B cell (primary cell): ENCODE data around the gene RBM26. TPM values are rescaled to one million over a fixed set of nuclear protein-coding genes. Genes with fewer than 3 reads are reported as not detected.
A peak's percentile ranks its signal among the peaks of the same experiment; 100 is the strongest.

ENCODE experiments used
- ATAC-seq: fragments of 200-7000 bp; cut with Tn5 transposase; one replicate; pipeline ENCODE4 v1.10.0; 2021; ENCODE audit warnings: low read depth, mild to moderate bottlenecking, moderate number of reproducible peaks, moderate library complexity
- CTCF ChIA-PET: fragments of 350-600 bp; sonication (Branson Sonifier 250); formaldehyde crosslinking; loops from one replicate; lab custom pipeline; 2021; ENCODE audit warnings: antibody characterized with exemption, inconsistent platforms; lab: Charles Lee
- POLR2A ChIA-PET: fragments of 350-600 bp; sonication (Branson Sonifier 250); formaldehyde crosslinking; loops from one replicate; lab custom pipeline; 2021; ENCODE audit warnings: antibody characterized with exemption; lab: Charles Lee
- DNase-seq: peaks from one replicate; pipeline ENCODE4 v3.0.0; 2013
- H2AFZ ChIP-seq: 2 replicates; pipeline ENCODE4 v1.6.1; 2012; ENCODE audit warnings: mild to moderate bottlenecking, low read depth, low read length; ENCODE audit not compliant: insufficient read depth, poor library complexity, severe bottlenecking
- H3K27ac ChIP-seq, 2 donors: 1 replicate in 1 of 2; 2 replicates in 1 of 2; pipeline ENCODE4 v1.5.1; 2012 to 2013; ENCODE audit warnings: low read length in 2 of 2, mild to moderate bottlenecking in 2 of 2, moderate library complexity in 1 of 2
- H3K27me3 ChIP-seq, 4 experiments: fragments of 200-600 bp in 1 of 4; sonication (generic) in 1 of 4; replicated peaks in 1 of 4; 1 replicate in 2 of 4; 2 replicates in 2 of 4; pipeline versions ENCODE4 v1.6.1 to v1.7.0; 2013 to 2016; ENCODE audit warnings: low read length in 3 of 4, mild to moderate bottlenecking in 2 of 4, mixed read lengths in 1 of 4, moderate library complexity in 1 of 4; ENCODE audit not compliant: insufficient read depth in 4 of 4, control insufficient read depth in 3 of 4; ENCODE audit errors: control extremely low read depth in 1 of 4
- H3K36me3 ChIP-seq, 2 experiments: replicated peaks in 1 of 2; 1 replicate in 1 of 2; 2 replicates in 1 of 2; pipeline versions ENCODE4 v1.6.1 to v1.7.1; 2013; ENCODE audit warnings: low read length in 1 of 2; ENCODE audit not compliant: insufficient read depth in 2 of 2, control insufficient read depth in 1 of 2; ENCODE audit errors: control extremely low read depth in 1 of 2, extremely low read depth in 1 of 2
- H3K4me1 ChIP-seq, 2 donors: fragments of 200-600 bp in 1 of 2; sonication (generic) in 1 of 2; 1 replicate in 1 of 2; 2 replicates in 1 of 2; pipeline versions ENCODE4 v1.5.1 to v1.6.1; 2013 to 2017; ENCODE audit warnings: low read length in 2 of 2; ENCODE audit not compliant: control insufficient read depth in 2 of 2, insufficient read depth in 2 of 2
- H3K4me2 ChIP-seq: replicated peaks from 2 replicates; pipeline ENCODE3; 2012; ENCODE audit warnings: mild to moderate bottlenecking, low read depth, low read length; ENCODE audit not compliant: poor library complexity, severe bottlenecking
- H3K4me3 ChIP-seq, 5 experiments: fragments of 200-600 bp in 1 of 5; sonication (generic) in 1 of 5; 1 replicate in 3 of 5; 2 replicates in 2 of 5; pipeline versions ENCODE4 v1.5.1 to v1.7.0; 2011 to 2016; ENCODE audit warnings: low read length in 4 of 5, mild to moderate bottlenecking in 4 of 5, low read depth in 2 of 5, control low read depth in 1 of 5, moderate library complexity in 1 of 5; ENCODE audit not compliant: insufficient read depth in 1 of 5; ENCODE audit errors: control extremely low read depth in 1 of 5, extremely low read depth in 1 of 5
- H3K79me2 ChIP-seq: fragments of 200-600 bp; sonication (generic); one replicate; pipeline ENCODE4 v1.6.0; 2016; ENCODE audit warnings: low read length; ENCODE audit not compliant: control insufficient read depth, insufficient read depth
- H3K9ac ChIP-seq: fragments of 200-600 bp; sonication (generic); 2 replicates; pipeline ENCODE4 v1.6.1; 2017; ENCODE audit warnings: mild to moderate bottlenecking, low read length, moderate library complexity
- H3K9me3 ChIP-seq, 3 donors: one replicate each; pipeline versions ENCODE4 v1.6.1 to v1.7.1; 2013; ENCODE audit warnings: low read length in 2 of 3; ENCODE audit not compliant: control insufficient read depth in 2 of 3, insufficient read depth in 1 of 3; ENCODE audit errors: control extremely low read depth in 1 of 3
- H4K20me1 ChIP-seq: 2 replicates; pipeline ENCODE4 v1.6.0; 2012; ENCODE audit warnings: mild to moderate bottlenecking, low read length; ENCODE audit not compliant: insufficient read depth, control insufficient read depth, poor library complexity, severe bottlenecking
- H3K27ac Mint-ChIP-seq: one replicate; pipeline ENCODE4 v1.8.0; 2021; ENCODE audit warnings: mixed read lengths
- H3K27me3 Mint-ChIP-seq: one replicate; pipeline ENCODE4 v1.8.0; 2021; ENCODE audit warnings: mixed read lengths
- H3K4me1 Mint-ChIP-seq: one replicate; pipeline ENCODE4 v1.8.0; 2021; ENCODE audit warnings: mixed read lengths
- H3K4me3 Mint-ChIP-seq: one replicate; pipeline ENCODE4 v1.8.0; 2021; ENCODE audit warnings: mixed read lengths
- H3K9me3 Mint-ChIP-seq: one replicate; pipeline ENCODE4 v1.8.0; 2022; ENCODE audit warnings: mixed read lengths; ENCODE audit not compliant: insufficient read depth
- EZH2 ChIP-seq: IDR thresholded peaks from 2 replicates; pipeline ENCODE4 v1.6.1; 2012; ENCODE audit warnings: borderline replicate concordance, low read depth, mild to moderate bottlenecking, moderate library complexity, low read length; ENCODE audit not compliant: insufficient read depth, poor library complexity, severe bottlenecking
- WGBS: methylation state at CpG from one replicate; pipeline ENCODE4 v1.1.5; 2013; ENCODE audit warnings: missing lambda C conversion rate; ENCODE audit not compliant: insufficient coverage; 5-methylcytosine and 5-hydroxymethylcytosine counted together
- intact Hi-C: fragments of 100-400 bp; cut with micrococcal nuclease; formaldehyde crosslinking; loops from one replicate; pipeline ENCODE4 v1.10.0; 2022
- polyA plus RNA-seq: library from polyadenylated mRNA; depleted of rRNA; stranded (reverse); fragments of >200 nt; gene quantifications from 2 replicates; pipeline ENCODE4 v1.2.3, GENCODE V29; 2012
- total RNA-seq, 2 donors: library from RNA; stranded (reverse); fragments of 120-200 nt in 1 of 2; gene quantifications; 1 replicate in 1 of 2; 2 replicates in 1 of 2; pipeline versions ENCODE4 v1.2.3 to v1.2.4, GENCODE V29; 2013 to 2022
- TF ChIP-seq, protein P1 (sequence below): fragments of 200-600 bp; IDR thresholded peaks from one replicate; pipeline ENCODE4 v1.8.0; 2022; ENCODE audit warnings: antibody characterized with exemption, mild to moderate bottlenecking

The RBM26 gene
- total and polyA plus RNA-seq, 2 donors (not counting 1 experiment from before 2014, with no cell fraction given), result 34.5 to 159 TPM

DNA sequence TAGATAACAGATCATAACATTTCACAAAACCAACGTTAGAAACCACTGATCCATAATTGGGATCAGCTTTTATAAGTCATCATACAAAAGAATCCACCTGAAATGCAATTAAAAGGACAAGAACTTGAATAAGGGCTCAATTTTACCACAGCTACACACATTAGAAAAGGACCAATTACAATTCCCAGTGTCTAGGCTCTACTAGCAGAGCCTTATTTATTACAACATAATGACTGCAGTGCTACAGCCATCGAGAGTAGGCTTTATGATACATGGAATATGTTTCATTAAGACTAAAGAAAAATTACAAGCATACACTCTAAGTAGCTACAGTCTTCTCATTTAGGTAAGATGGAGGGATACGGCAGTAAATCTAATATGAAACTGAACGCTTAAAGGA, 2.9 kb downstream of the RBM26 start:
- peaks cover 32 to 51% of the 10 kb centered on the region in 2 donors for H3K4me1 ChIP-seq
- WGBS, result no CpG with 5 or more reads among the region's 4 CpGs
- H3K9me3 ChIP-seq, result no peaks in the 10 kb centered on the region
- DNase-seq, result no peak
- ChIA-PET CTCF (interaction anchor here (1.9 to 2.1 kb wide), 3 partner anchors 9 to 21 kb away, joined by 10 to 14 read pairs (median 12); no protein-coding TSS in a partner anchor), POLR2A (interaction anchor here (0.6 kb wide), 1 partner anchor 21 kb away, joined by 3 read pairs; no protein-coding TSS in a partner anchor)
- peak overlapping the region in 1 of 2 donors; percentile 95 for H3K27ac ChIP-seq
- peaks cover 11 to 16% of the 10 kb centered on the region in 2 experiments for H3K36me3 ChIP-seq
- H3K4me1 Mint-ChIP-seq, result peaks cover 47% of the 10 kb centered on the region
- no peaks in the 10 kb centered on the region for H3K9me3 Mint-ChIP-seq
- H3K4me2 ChIP-seq, result peak overlapping the region; percentile 86
- ATAC-seq, result no peak
- peaks cover 94% of the 10 kb centered on the region for H3K79me2 ChIP-seq
- intact Hi-C loops, result no loop called here
- peak overlapping the region; percentile 75 for H3K27ac Mint-ChIP-seq
- H3K4me3 ChIP-seq, result peak overlapping the region in 1 of 5 experiments; percentile 83
- H3K4me3 Mint-ChIP-seq, result no peak overlapping the region
- no peaks in the 10 kb centered on the region for H3K27me3 Mint-ChIP-seq
- peak overlapping the region; percentile 4 for H2AFZ ChIP-seq
- TF ChIP-seq, protein P1, sequence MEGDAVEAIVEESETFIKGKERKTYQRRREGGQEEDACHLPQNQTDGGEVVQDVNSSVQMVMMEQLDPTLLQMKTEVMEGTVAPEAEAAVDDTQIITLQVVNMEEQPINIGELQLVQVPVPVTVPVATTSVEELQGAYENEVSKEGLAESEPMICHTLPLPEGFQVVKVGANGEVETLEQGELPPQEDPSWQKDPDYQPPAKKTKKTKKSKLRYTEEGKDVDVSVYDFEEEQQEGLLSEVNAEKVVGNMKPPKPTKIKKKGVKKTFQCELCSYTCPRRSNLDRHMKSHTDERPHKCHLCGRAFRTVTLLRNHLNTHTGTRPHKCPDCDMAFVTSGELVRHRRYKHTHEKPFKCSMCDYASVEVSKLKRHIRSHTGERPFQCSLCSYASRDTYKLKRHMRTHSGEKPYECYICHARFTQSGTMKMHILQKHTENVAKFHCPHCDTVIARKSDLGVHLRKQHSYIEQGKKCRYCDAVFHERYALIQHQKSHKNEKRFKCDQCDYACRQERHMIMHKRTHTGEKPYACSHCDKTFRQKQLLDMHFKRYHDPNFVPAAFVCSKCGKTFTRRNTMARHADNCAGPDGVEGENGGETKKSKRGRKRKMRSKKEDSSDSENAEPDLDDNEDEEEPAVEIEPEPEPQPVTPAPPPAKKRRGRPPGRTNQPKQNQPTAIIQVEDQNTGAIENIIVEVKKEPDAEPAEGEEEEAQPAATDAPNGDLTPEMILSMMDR, result no peak
- TF ChIP-seq EZH2, result no peak
- no peaks in the 10 kb centered on the region for H4K20me1 ChIP-seq
- H3K27me3 ChIP-seq, result no peaks in the 10 kb centered on the region
- peak overlapping the region; percentile 89 for H3K9ac ChIP-seq

DNA sequence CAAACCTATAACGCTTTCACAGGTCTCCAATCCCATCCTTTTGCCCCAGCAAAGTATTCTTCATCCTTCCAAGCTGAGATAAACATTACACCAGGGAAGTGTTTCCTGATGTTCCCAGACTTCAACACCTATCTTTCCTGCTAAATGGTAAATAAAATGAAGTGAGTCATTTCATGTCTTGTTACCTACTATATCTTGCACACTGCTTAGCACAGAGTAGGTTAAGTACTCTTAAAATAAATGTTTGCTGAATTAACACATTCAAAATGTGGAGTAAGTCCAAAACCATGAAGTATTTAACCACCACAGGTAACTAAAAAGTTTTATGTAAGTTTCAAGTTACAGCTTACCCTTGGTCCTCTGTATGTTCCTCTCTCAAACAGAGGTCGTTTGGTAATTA, 3.4 kb downstream of the RBM26 start:
- intact Hi-C loops, result no loop called here
- H3K4me1 Mint-ChIP-seq, result peaks cover 47% of the 10 kb centered on the region
- Histone ChIP-seq H3K4me2 (peak overlapping the region; percentile 86), H3K9me3 (no peaks in the 10 kb centered on the region), H4K20me1 (no peaks in the 10 kb centered on the region), H2AFZ (no peak overlapping the region), H3K9ac (no peak overlapping the region), H3K27me3 (no peaks in the 10 kb centered on the region), H3K36me3 (peaks cover 11 to 16% of the 10 kb centered on the region in 2 experiments), H3K4me3 (peak overlapping the region in 1 of 5 experiments; percentile 14), H3K79me2 (peaks cover 97% of the 10 kb centered on the region), H3K27ac (peak overlapping the region; percentile 19 to 95), H3K4me1 (peaks cover 32 to 51% of the 10 kb centered on the region in 2 donors)
- H3K9me3 Mint-ChIP-seq, result no peaks in the 10 kb centered on the region
- no peaks in the 10 kb centered on the region for H3K27me3 Mint-ChIP-seq
- CTCF ChIA-PET, result interaction anchor here (1.1 to 2.1 kb wide), 4 partner anchors 9 to 24 kb away, joined by 3 to 14 read pairs (median 11); no protein-coding TSS in a partner anchor
- no peak for ATAC-seq
- TF ChIP-seq, protein P1, result no peak
- TF ChIP-seq EZH2, result no peak
- DNase-seq, result no peak
- POLR2A ChIA-PET, result interaction anchor here (0.8 kb wide), 1 partner anchor 9 kb away, joined by 4 read pairs; no protein-coding TSS in a partner anchor
- H3K4me3 Mint-ChIP-seq, result no peak overlapping the region
- peak overlapping the region; percentile 75 for H3K27ac Mint-ChIP-seq
- 100% methylated on average over 1 of the region's 2 CpGs for WGBS
